Mammary epithelial cell (primary cell): ENCODE results near the gene SORCS1.

ENCODE experiments used
- EZH2 ChIP-seq: IDR thresholded peaks from 2 replicates; pipeline ENCODE4 v1.6.1; 2012; ENCODE audit warnings: low read length, inconsistent platforms, borderline replicate concordance
- TF ChIP-seq, protein P1 (sequence below), 2 donors: IDR thresholded peaks in 1 of 2; conservative IDR thresholded peaks in 1 of 2; 2 replicates each; pipeline ENCODE4 v1.5.1; 2011 to 2012; ENCODE audit warnings: inconsistent platforms in 2 of 2, low read length in 2 of 2, mild to moderate bottlenecking in 2 of 2, control low read depth in 1 of 2, low read depth in 1 of 2; ENCODE audit not compliant: insufficient read depth in 1 of 2; ENCODE audit errors: extremely low read depth in 1 of 2

DNA sequence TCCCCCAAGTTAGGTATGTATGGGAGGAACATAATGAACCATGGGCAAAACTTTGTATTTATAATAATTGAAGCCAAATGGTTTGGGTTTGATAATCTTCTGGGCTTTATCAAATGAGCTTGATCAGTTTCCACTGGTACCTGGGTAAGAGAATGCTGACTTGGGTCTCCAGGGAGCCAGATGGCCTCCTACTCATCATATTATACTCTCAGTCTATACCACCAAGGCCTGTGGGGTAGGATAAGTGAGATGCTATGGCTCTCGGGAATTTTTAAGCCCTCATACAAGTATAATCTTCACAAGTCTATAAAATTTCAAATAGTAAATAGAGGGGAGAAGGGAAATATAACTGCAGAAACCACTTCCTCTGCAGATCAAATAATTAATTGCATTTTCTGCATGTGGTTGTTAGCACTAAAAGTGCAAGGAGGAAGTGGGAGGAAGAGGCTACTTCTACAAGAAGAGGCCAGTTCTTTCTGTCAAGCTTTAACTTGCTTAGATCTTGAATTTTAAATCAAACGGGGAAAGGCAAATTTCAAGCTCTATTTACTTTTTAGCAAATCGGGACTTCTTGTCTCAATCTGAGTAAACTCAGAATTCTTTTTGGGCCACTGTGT lies 349.0 kb downstream of the SORCS1 start:
- TF ChIP-seq, protein P1, sequence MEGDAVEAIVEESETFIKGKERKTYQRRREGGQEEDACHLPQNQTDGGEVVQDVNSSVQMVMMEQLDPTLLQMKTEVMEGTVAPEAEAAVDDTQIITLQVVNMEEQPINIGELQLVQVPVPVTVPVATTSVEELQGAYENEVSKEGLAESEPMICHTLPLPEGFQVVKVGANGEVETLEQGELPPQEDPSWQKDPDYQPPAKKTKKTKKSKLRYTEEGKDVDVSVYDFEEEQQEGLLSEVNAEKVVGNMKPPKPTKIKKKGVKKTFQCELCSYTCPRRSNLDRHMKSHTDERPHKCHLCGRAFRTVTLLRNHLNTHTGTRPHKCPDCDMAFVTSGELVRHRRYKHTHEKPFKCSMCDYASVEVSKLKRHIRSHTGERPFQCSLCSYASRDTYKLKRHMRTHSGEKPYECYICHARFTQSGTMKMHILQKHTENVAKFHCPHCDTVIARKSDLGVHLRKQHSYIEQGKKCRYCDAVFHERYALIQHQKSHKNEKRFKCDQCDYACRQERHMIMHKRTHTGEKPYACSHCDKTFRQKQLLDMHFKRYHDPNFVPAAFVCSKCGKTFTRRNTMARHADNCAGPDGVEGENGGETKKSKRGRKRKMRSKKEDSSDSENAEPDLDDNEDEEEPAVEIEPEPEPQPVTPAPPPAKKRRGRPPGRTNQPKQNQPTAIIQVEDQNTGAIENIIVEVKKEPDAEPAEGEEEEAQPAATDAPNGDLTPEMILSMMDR (conservative IDR thresholded peaks at IDR 0.05 in 1 of 2, IDR thresholded peaks at IDR 0.05 in 1 of 2; ENCODE audit: extremely low read depth in 1 of 2, insufficient read depth in 1 of 2, low read depth in 1 of 2, low read length in 2 of 2) = no peak
- no peak for TF ChIP-seq EZH2
